Caco-2 (cell line): ENCODE results near the gene FRMD4A. TPM values are rescaled to one million over a fixed set of nuclear protein-coding genes. Genes with fewer than 3 reads are reported as not detected.

Experiments
- BruUV-seq: library from RNA; stranded (reverse); fragments of 400-500 nt; replicated peaks from 2 replicates; lab custom pipeline; 2021; lab: Mats Ljungman, UMichigan
- CTCF ChIA-PET: fragments of 300-600 bp; sonication (Branson Sonifier 250); formaldehyde crosslinking; loops from one replicate; lab custom pipeline; 2022; ENCODE audit warnings: antibody characterized with exemption; lab: Charles Lee
- POLR2A ChIA-PET: fragments of 300-600 bp; sonication (Branson Sonifier 250); formaldehyde crosslinking; loops from one replicate; lab custom pipeline; 2022; ENCODE audit warnings: antibody characterized with exemption; lab: Charles Lee
- DNase-seq, 2 experiments: peaks; one replicate each; pipeline versions ENCODE4 v3.0.0 to v3.0.0-alpha.2; 2020 to 2022
- H3K27me3 ChIP-seq: replicated peaks from 2 replicates; pipeline ENCODE4 v1.6.0; 2011; ENCODE audit warnings: low read length; ENCODE audit not compliant: control insufficient read depth, insufficient read depth
- H3K36me3 ChIP-seq: 2 replicates; pipeline ENCODE4 v1.5.1; 2011; ENCODE audit warnings: low read length; ENCODE audit not compliant: control insufficient read depth, insufficient read depth
- H3K4me1 ChIP-seq: fragments of 250-450 bp; sonication (Bioruptor Pico); 2 replicates; pipeline ENCODE4 v1.5.1; 2020; ENCODE audit warnings: mild to moderate bottlenecking
- H3K4me3 ChIP-seq: 2 replicates; pipeline ENCODE4 v1.5.1; 2011; ENCODE audit warnings: low read depth, mild to moderate bottlenecking, control low read depth, low read length
- H3K9me3 ChIP-seq: fragments of 250-450 bp; sonication (Bioruptor Pico); 2 replicates; pipeline ENCODE4 v1.5.1; 2020; ENCODE audit warnings: mild to moderate bottlenecking, moderate library complexity
- H3K27ac Mint-ChIP-seq: one replicate; pipeline ENCODE4 v1.8.0; 2022; ENCODE audit warnings: mixed read lengths; ENCODE audit not compliant: unreplicated experiment
- H3K27me3 Mint-ChIP-seq: one replicate; pipeline ENCODE4 v1.8.0; 2022; ENCODE audit warnings: mixed read lengths; ENCODE audit not compliant: insufficient read depth, unreplicated experiment
- H3K36me3 Mint-ChIP-seq: one replicate; pipeline ENCODE4 v1.8.0; 2022; ENCODE audit warnings: mild to moderate bottlenecking, mixed read lengths; ENCODE audit not compliant: insufficient read depth, unreplicated experiment
- H3K4me1 Mint-ChIP-seq: one replicate; pipeline ENCODE4 v1.8.0; 2022; ENCODE audit warnings: low read depth, mixed read lengths; ENCODE audit not compliant: unreplicated experiment
- H3K4me3 Mint-ChIP-seq: one replicate; pipeline ENCODE4 v1.8.0; 2022; ENCODE audit warnings: mild to moderate bottlenecking, moderate library complexity, mixed read lengths; ENCODE audit not compliant: unreplicated experiment
- H3K9me3 Mint-ChIP-seq: one replicate; pipeline ENCODE4 v1.8.0; 2022; ENCODE audit warnings: mixed read lengths; ENCODE audit not compliant: unreplicated experiment
- intact Hi-C: fragments of 100-400 bp; cut with micrococcal nuclease; formaldehyde crosslinking; loops from one replicate; pipeline ENCODE4 v1.10.0; 2022; ENCODE audit not compliant: unreplicated experiment
- total RNA-seq: library from RNA; stranded (reverse); gene quantifications from 2 replicates; pipeline ENCODE4 v1.2.3, GENCODE V29; 2022
- TF ChIP-seq, protein P1 (sequence below), 2 experiments: fragments of 200-600 bp in 1 of 2; IDR thresholded peaks; 1 replicate in 1 of 2; 2 replicates in 1 of 2; pipeline versions ENCODE4 v1.5.1 to v1.8.0; 2011 to 2022; ENCODE audit warnings: antibody characterized with exemption in 1 of 2, control low read depth in 1 of 2, inconsistent platforms in 1 of 2, low read depth in 1 of 2, low read length in 1 of 2, mild to moderate bottlenecking in 1 of 2, moderate library complexity in 1 of 2; ENCODE audit not compliant: insufficient read depth in 1 of 2, severe bottlenecking in 1 of 2, unreplicated experiment in 1 of 2

Gene FRMD4A
- total RNA-seq, 1 experiment from 2014 or later, result 52.1 TPM

DNA sequence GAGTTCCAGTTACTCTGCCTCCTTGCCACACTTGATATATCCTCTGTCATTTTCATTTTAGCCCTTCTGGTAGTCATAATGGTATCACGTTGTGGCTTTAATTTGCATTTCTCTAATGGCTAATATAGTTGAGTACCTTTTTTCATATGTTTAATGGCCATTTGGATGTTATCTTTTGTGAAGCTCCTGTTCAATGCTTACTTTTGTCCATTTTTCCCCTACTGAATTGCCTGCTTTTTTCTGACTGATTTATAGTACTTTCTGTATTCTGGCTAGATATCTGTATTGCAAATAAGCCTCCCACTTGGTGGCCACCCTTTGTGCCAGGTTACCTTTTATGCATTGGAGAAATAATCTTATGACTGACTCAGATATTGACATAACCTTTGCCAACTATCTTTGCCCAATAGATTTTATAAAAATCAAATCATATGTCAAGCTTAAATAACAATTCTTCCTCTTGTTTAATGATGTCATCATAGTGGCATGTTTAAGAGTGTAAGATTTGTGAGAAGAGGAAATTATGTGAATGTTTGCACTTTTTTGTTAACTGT is 693.3 kb downstream of the FRMD4A start:
- Mint-ChIP-seq H3K36me3 (peaks cover 33% of the 10 kb centered on the region), H3K9me3 (peaks cover 23% of the 10 kb centered on the region), H3K4me3 (no peak overlapping the region), H3K27ac (no peak overlapping the region), H3K4me1 (no peaks in the 10 kb centered on the region), H3K27me3 (no peaks in the 10 kb centered on the region)
- POLR2A ChIA-PET, result no interaction called here
- TF ChIP-seq, protein P1, sequence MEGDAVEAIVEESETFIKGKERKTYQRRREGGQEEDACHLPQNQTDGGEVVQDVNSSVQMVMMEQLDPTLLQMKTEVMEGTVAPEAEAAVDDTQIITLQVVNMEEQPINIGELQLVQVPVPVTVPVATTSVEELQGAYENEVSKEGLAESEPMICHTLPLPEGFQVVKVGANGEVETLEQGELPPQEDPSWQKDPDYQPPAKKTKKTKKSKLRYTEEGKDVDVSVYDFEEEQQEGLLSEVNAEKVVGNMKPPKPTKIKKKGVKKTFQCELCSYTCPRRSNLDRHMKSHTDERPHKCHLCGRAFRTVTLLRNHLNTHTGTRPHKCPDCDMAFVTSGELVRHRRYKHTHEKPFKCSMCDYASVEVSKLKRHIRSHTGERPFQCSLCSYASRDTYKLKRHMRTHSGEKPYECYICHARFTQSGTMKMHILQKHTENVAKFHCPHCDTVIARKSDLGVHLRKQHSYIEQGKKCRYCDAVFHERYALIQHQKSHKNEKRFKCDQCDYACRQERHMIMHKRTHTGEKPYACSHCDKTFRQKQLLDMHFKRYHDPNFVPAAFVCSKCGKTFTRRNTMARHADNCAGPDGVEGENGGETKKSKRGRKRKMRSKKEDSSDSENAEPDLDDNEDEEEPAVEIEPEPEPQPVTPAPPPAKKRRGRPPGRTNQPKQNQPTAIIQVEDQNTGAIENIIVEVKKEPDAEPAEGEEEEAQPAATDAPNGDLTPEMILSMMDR (IDR thresholded peaks at IDR 0.05; ENCODE audit: insufficient read depth in 1 of 2, low read depth in 1 of 2, low read length in 1 of 2, severe bottlenecking in 1 of 2, unreplicated experiment in 1 of 2), result no peak
- Histone ChIP-seq H3K9me3 (peaks cover 4% of the 10 kb centered on the region), H3K36me3 (no peaks in the 10 kb centered on the region), H3K4me1 (no peaks in the 10 kb centered on the region), H3K4me3 (no peak overlapping the region), H3K27me3 (no peaks in the 10 kb centered on the region)
- no peak for DNase-seq
- CTCF ChIA-PET, result no interaction called here
- BruUV-seq, result no TSS peak
- intact Hi-C loops, result no loop called here

DNA sequence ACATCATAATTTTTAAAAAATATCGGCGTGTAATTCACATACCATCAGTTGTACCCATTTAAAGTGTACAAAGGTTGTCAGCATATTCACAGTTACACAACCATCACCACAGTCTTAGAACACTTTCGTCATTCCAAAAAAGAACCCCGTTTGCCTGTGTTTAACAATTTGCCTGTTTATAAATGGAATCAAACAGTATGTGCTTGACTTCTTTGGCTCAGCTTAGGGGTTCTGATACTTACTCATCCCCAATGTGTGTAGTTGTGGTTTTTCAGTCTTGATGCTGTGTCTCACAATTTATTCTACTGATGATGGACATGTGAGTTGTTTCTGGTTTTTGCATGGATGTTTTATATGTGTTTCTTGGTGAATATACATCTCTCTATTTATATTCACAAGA is 693.9 kb downstream of the FRMD4A start:
- TF ChIP-seq, protein P1 (IDR thresholded peaks at IDR 0.05; ENCODE audit: insufficient read depth in 1 of 2, low read depth in 1 of 2, low read length in 1 of 2, severe bottlenecking in 1 of 2, unreplicated experiment in 1 of 2), result no peak
- no peaks in the 10 kb centered on the region for H3K27me3 Mint-ChIP-seq
- no peak overlapping the region for H3K27ac Mint-ChIP-seq
- no peaks in the 10 kb centered on the region for H3K9me3 ChIP-seq
- H3K27me3 ChIP-seq, result no peaks in the 10 kb centered on the region
- H3K36me3 ChIP-seq, result no peaks in the 10 kb centered on the region
- peaks cover 27% of the 10 kb centered on the region for H3K36me3 Mint-ChIP-seq
- intact Hi-C loops, result no loop called here
- H3K9me3 Mint-ChIP-seq, result peaks cover 17% of the 10 kb centered on the region
- no peak overlapping the region for H3K4me3 ChIP-seq
- no peak overlapping the region for H3K4me3 Mint-ChIP-seq
- no TSS peak for BruUV-seq
- DNase-seq, result no peak
- no peaks in the 10 kb centered on the region for H3K4me1 ChIP-seq
- ChIA-PET POLR2A (no interaction called here), CTCF (interaction anchor here (0.5 kb wide), 1 partner anchor 25 kb away, joined by 3 read pairs; no protein-coding TSS in a partner anchor)
- no peaks in the 10 kb centered on the region for H3K4me1 Mint-ChIP-seq

DNA sequence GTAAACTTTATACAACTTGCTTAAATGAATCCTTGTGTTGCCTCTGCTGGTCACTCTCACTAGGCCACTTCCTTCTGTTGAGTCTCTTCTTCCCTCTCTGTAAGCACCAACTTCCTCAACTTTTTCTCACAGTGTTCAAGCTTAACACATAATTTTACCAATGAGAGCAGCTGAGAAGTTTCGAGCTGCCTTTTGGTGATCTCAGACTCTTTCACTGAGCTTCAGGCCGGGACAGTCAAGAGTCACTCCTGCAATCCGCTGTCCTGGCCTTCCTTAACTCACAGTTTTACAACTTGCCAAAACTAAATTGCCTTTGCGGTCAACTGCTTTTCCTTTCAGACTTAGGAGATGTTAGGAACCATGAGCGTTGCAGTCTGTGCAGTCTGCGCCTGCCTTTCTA is 696.5 kb downstream of the FRMD4A start:
- H3K4me3 Mint-ChIP-seq, result no peak overlapping the region
- CTCF ChIA-PET, result no interaction called here
- H3K36me3 Mint-ChIP-seq, result peaks cover 22% of the 10 kb centered on the region
- Histone ChIP-seq H3K27me3 (no peaks in the 10 kb centered on the region), H3K36me3 (no peaks in the 10 kb centered on the region), H3K4me1 (peaks cover 12% of the 10 kb centered on the region), H3K9me3 (no peaks in the 10 kb centered on the region), H3K4me3 (no peak overlapping the region)
- peaks cover 8% of the 10 kb centered on the region for H3K4me1 Mint-ChIP-seq
- POLR2A ChIA-PET, result no interaction called here
- no peak overlapping the region for H3K27ac Mint-ChIP-seq
- TF ChIP-seq, protein P1 (IDR thresholded peaks at IDR 0.05; ENCODE audit: insufficient read depth in 1 of 2, low read depth in 1 of 2, low read length in 1 of 2, severe bottlenecking in 1 of 2, unreplicated experiment in 1 of 2), result no peak
- DNase-seq, result no peak
- no peaks in the 10 kb centered on the region for H3K9me3 Mint-ChIP-seq
- intact Hi-C loops, result no loop called here
- no peaks in the 10 kb centered on the region for H3K27me3 Mint-ChIP-seq
- no TSS peak for BruUV-seq
